CD4-positive, alpha-beta T cell (primary cell): ENCODE measurements around the gene THRB. TPM values are rescaled to one million over a fixed set of nuclear protein-coding genes. Genes with fewer than 3 reads are reported as not detected.

Experiments used
- ATAC-seq: fragments of 200-7000 bp; cut with Tn5 transposase; one replicate; pipeline ENCODE4 v1.10.0; 2022; ENCODE audit warnings: mild to moderate bottlenecking; ENCODE audit not compliant: poor library complexity
- CTCF ChIA-PET: fragments of 350-600 bp; sonication (Branson Sonifier 250); formaldehyde crosslinking; loops from one replicate; lab custom pipeline; 2021; ENCODE audit warnings: antibody characterized with exemption, inconsistent platforms; lab: Charles Lee
- POLR2A ChIA-PET: fragments of 350-600 bp; sonication (Branson Sonifier 250); formaldehyde crosslinking; loops from one replicate; lab custom pipeline; 2021; ENCODE audit warnings: antibody characterized with exemption, inconsistent platforms; lab: Charles Lee
- DNase-seq, 14 experiments: peaks; one replicate each; pipeline ENCODE4 v3.0.0-alpha.2; 2013 to 2020; ENCODE audit warnings: mixed read lengths in 2 of 14
- H3K27ac ChIP-seq, 2 donors: one replicate each; pipeline versions ENCODE4 v1.5.1 to v1.7.0; 2013; ENCODE audit warnings: low read length in 2 of 2, low read depth in 1 of 2, mild to moderate bottlenecking in 1 of 2
- H3K27me3 ChIP-seq, 2 experiments: 1 replicate in 1 of 2; 2 replicates in 1 of 2; pipeline versions ENCODE4 v1.6.1 to v1.7.0; 2013; ENCODE audit warnings: low read length in 2 of 2, control low read depth in 1 of 2, mild to moderate bottlenecking in 1 of 2, moderate library complexity in 1 of 2; ENCODE audit not compliant: insufficient read depth in 2 of 2, control insufficient read depth in 1 of 2
- H3K36me3 ChIP-seq: one replicate; pipeline ENCODE4 v1.6.1; 2013; ENCODE audit warnings: low read length, control low read depth; ENCODE audit not compliant: insufficient read depth
- H3K4me1 ChIP-seq: one replicate; pipeline ENCODE4 v1.6.1; 2013; ENCODE audit warnings: low read length, control low read depth; ENCODE audit not compliant: insufficient read depth
- H3K4me3 ChIP-seq: one replicate; pipeline ENCODE4 v1.5.1; 2013; ENCODE audit warnings: mild to moderate bottlenecking, low read length, moderate library complexity
- H3K9me3 ChIP-seq, 2 experiments: 1 replicate in 1 of 2; 2 replicates in 1 of 2; pipeline versions ENCODE4 v1.6.1 to v1.7.0; 2013; ENCODE audit warnings: low read length in 2 of 2, mild to moderate bottlenecking in 2 of 2, control low read depth in 1 of 2, moderate library complexity in 1 of 2; ENCODE audit not compliant: control insufficient read depth in 1 of 2, insufficient read depth in 1 of 2
- H3K27ac Mint-ChIP-seq: one replicate; pipeline ENCODE4 v1.8.0; 2020; ENCODE audit warnings: mixed read lengths
- H3K27me3 Mint-ChIP-seq: one replicate; pipeline ENCODE4 v1.8.0; 2021; ENCODE audit warnings: mixed read lengths
- H3K36me3 Mint-ChIP-seq: one replicate; pipeline ENCODE4 v1.8.0; 2021; ENCODE audit warnings: low read depth, mixed read lengths
- H3K4me1 Mint-ChIP-seq: one replicate; pipeline ENCODE4 v1.8.0; 2021; ENCODE audit warnings: low read depth, mixed read lengths
- H3K4me3 Mint-ChIP-seq: one replicate; pipeline ENCODE4 v1.8.0; 2020; ENCODE audit warnings: mild to moderate bottlenecking, mixed read lengths
- H3K9me3 Mint-ChIP-seq: one replicate; pipeline ENCODE4 v1.8.0; 2020; ENCODE audit warnings: mixed read lengths
- intact Hi-C, 2 experiments: fragments of 100-400 bp; cut with DNase I in 1 of 2; cut with micrococcal nuclease in 1 of 2; formaldehyde crosslinking; loops; one replicate each; pipeline versions ENCODE4 v1.15.1 to v1.9.0; 2023 to 2025; cut with DNase I, micrococcal nuclease
- total RNA-seq, 174 experiments: library from RNA in 2 of 174; stranded (reverse) in 2 of 174; gene quantifications; one replicate each; pipeline ENCODE4 v1.2.3 and lab custom pipeline; 2021 to 2026
- TF ChIP-seq, protein P1 (sequence below): fragments of 200-600 bp; IDR thresholded peaks from one replicate; pipeline ENCODE4 v1.8.0; 2022; ENCODE audit warnings: antibody characterized with exemption, mild to moderate bottlenecking

THRB gene
- total RNA-seq, 2 experiments from 2014 or later = not detected

DNA sequence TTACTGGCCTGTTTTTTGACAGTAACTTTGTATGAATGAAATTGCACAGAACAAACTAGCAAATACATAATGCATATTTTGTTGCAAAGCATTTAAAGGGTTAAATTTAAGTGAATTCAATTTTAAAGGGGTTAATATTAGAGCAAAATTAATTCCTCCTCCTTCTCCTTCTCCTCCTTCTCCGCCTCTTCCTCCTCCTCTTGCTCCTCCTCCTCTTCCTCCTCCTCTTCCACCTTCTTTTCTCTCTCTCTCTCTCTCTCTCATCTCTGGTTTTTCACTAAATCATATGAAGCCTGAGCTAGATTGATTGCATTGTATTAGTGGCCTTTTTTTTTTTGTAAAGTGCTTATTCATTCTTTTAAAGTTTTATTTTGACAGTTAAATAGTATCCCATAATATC lies 154.5 kb downstream of the THRB start:
- Histone ChIP-seq H3K4me3 (no peak overlapping the region), H3K36me3 (no peaks in the 10 kb centered on the region), H3K4me1 (no peaks in the 10 kb centered on the region), H3K27ac (no peak overlapping the region), H3K27me3 (no peaks in the 10 kb centered on the region), H3K9me3 (peaks cover 0 to 4% of the 10 kb centered on the region in 2 experiments)
- Mint-ChIP-seq H3K9me3 (no peaks in the 10 kb centered on the region), H3K27ac (no peak overlapping the region), H3K4me1 (no peaks in the 10 kb centered on the region), H3K36me3 (no peaks in the 10 kb centered on the region), H3K4me3 (no peak overlapping the region), H3K27me3 (no peaks in the 10 kb centered on the region)
- ChIA-PET CTCF (no interaction called here), POLR2A (no interaction called here)
- TF ChIP-seq, protein P1, sequence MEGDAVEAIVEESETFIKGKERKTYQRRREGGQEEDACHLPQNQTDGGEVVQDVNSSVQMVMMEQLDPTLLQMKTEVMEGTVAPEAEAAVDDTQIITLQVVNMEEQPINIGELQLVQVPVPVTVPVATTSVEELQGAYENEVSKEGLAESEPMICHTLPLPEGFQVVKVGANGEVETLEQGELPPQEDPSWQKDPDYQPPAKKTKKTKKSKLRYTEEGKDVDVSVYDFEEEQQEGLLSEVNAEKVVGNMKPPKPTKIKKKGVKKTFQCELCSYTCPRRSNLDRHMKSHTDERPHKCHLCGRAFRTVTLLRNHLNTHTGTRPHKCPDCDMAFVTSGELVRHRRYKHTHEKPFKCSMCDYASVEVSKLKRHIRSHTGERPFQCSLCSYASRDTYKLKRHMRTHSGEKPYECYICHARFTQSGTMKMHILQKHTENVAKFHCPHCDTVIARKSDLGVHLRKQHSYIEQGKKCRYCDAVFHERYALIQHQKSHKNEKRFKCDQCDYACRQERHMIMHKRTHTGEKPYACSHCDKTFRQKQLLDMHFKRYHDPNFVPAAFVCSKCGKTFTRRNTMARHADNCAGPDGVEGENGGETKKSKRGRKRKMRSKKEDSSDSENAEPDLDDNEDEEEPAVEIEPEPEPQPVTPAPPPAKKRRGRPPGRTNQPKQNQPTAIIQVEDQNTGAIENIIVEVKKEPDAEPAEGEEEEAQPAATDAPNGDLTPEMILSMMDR = no peak
- DNase-seq = no peak
- intact Hi-C loops = no loop called here
- ATAC-seq = no peak

DNA sequence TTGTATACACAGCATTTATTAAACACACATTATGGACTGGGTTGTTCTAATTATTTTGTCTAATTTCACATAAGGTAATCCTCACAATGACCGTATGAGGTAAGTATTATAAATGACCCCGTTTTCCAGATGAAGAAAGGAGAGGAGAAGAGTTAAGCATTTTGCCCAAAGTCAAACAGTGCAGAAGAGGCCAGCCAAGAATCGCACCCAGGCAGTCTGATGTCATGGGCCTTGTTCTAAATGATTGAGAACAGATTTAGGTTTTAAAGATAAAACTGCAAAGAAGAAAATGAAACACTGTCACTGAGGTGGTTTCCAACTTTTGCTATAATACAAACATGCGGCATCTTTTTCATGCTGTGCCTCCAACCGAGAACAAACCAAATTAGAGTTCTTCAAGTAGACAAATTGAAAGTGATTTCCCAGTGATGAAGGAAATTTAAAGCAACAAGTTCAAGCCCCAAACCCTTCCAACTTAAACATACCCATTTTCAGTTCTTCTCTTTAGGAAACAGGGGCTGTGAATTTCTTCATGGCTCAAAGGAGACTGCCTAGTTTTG lies 155.3 kb downstream of the THRB start:
- TF ChIP-seq, protein P1 = no peak
- Mint-ChIP-seq H3K27me3 (no peaks in the 10 kb centered on the region), H3K4me1 (no peaks in the 10 kb centered on the region), H3K4me3 (no peak overlapping the region), H3K27ac (no peak overlapping the region), H3K9me3 (no peaks in the 10 kb centered on the region), H3K36me3 (no peaks in the 10 kb centered on the region)
- intact Hi-C loops = no loop called here
- Histone ChIP-seq H3K27me3 (no peaks in the 10 kb centered on the region), H3K27ac (no peak overlapping the region), H3K9me3 (peaks cover 0 to 4% of the 10 kb centered on the region in 2 experiments), H3K4me3 (no peak overlapping the region), H3K36me3 (no peaks in the 10 kb centered on the region), H3K4me1 (no peaks in the 10 kb centered on the region)
- ATAC-seq (no peak), DNase-seq (no peak)
- POLR2A ChIA-PET = no interaction called here
- CTCF ChIA-PET = no interaction called here

DNA sequence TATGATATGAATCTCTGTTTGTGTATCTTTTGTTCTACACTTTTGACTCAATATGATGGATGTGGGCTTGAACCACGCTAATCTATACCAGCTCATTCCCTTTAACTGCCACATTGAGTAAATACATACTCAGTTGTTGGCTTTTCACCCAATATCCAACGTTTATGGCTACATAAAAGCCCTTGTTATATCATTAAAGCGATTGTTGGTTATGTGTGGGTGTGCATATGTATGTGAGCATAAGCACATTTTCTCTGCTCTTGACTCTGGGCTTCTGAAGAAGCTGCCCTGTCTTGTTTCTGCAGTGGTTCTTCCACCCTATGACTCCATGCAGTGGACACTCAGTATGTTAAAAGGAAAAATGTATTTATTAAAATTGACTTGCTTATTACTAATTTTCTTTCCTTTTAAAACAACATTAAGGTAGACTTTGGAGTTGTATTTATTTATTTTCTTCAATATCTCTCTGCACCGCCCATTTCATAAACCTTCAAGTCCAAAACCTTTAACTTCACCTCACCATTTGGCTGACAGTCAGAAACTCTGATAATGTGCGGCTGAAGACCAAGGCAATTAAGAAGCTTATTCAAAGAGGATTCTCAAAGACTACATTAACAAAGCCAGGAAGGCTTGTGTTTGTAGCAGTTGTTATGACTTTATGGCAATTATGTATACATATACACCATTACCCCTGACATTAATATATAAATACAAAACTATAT lies 156.1 kb downstream of the THRB start:
- ChIA-PET CTCF (no interaction called here), POLR2A (no interaction called here)
- Histone ChIP-seq H3K36me3 (no peaks in the 10 kb centered on the region), H3K9me3 (peaks cover 0 to 4% of the 10 kb centered on the region in 2 experiments), H3K4me3 (no peak overlapping the region), H3K4me1 (no peaks in the 10 kb centered on the region), H3K27ac (no peak overlapping the region), H3K27me3 (no peaks in the 10 kb centered on the region)
- intact Hi-C loops = no loop called here
- ATAC-seq (no peak), DNase-seq (no peak)
- Mint-ChIP-seq H3K4me3 (no peak overlapping the region), H3K4me1 (no peaks in the 10 kb centered on the region), H3K36me3 (no peaks in the 10 kb centered on the region), H3K27ac (no peak overlapping the region), H3K27me3 (no peaks in the 10 kb centered on the region), H3K9me3 (no peaks in the 10 kb centered on the region)
- TF ChIP-seq, protein P1 = no peak
